LoVo (cell line): Measurements from ENCODE around the gene EGFL6.
"Not testable (repeated sequence)": the region's sequence is repeated elsewhere in the genome, so short reads cannot be mapped to it uniquely, and the experiment has no call there.

Experiments used
- DNase-seq: peaks from one replicate; pipeline ENCODE4 v3.0.0-alpha.2; 2016; ENCODE audit warnings: low spot score

Gene EGFL6

DNA sequence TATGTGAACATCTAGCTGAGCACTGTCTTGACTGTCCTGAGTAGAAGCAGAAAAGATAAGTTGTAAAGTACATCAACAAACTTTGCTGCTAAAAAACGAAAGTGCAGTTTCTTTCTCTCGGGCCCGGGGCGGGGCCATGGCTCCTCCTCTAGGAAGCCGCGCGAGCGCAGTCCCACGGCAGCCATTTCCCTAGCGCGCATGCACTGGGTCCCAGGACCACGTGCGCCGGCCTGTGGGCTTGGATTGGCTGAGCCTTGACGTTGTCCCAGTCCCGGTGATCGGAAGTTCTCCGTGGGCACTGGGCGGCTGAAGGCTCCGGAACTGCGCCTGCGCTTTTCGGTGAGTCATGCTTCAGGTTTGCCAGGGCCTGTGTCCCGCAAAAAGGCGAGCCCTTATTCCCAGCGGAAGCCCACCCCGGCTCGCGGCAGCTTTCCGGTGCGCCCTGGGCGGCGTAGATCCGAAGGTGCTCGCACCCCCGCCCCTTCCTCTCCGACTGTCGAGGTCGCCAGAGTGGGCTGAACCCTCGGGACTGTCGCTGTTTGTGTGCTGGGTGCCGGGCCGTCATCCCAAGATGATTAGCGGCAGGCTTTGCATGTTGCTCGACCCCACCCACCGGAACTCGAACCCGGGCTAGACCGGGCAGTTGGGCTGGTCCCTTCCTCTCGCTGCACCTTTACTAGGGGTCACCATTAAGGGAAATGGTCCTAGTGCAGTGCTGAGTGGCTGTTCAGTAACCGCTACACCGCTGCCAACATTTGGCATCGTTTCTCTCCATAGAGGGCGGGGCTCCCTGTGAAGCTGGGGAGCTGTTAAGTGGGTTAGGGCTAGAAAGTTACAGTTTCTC lies 83.7 kb downstream of the EGFL6 start, which contains the start of gene TCEANC:
Gene TCEANC, plus strand, starts transcription at position 292 of the 844 bp plus-strand sequence. CDS start 9,368 bp downstream, outside the sequence.
- peak; percentile 87 for DNase-seq

DNA sequence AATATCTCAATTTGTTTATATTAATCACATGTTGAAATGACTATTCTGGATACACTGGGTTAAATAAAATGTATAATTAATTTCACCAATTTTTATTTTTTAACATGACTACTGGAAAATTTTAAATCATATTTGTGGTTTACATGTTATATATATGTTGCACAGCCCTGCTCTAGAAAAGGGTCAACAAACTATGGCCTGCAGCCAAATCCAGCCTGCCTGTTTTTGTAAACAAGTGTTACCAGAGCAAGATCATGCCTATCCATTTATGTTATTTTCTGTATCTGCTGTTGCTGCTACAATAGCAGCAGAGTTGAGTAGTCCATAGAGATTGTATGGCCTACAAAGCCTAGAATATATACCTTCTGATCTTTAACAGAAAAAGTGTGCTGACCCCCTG lies 84.7 kb downstream of the EGFL6 start:
- DNase-seq: no peak

GRCh38 chrX:13655674-13656073 lies 86.3 kb downstream of the EGFL6 start:
- no peak for DNase-seq

- peak; percentile 41 for DNase-seq
These were observed 89.2 kb downstream of the EGFL6 start for GRCh38 chrX:13658602-13659001.

- no peak for DNase-seq
These were observed 89.7 kb downstream of the EGFL6 start for GRCh38 chrX:13659063-13659462.

DNA sequence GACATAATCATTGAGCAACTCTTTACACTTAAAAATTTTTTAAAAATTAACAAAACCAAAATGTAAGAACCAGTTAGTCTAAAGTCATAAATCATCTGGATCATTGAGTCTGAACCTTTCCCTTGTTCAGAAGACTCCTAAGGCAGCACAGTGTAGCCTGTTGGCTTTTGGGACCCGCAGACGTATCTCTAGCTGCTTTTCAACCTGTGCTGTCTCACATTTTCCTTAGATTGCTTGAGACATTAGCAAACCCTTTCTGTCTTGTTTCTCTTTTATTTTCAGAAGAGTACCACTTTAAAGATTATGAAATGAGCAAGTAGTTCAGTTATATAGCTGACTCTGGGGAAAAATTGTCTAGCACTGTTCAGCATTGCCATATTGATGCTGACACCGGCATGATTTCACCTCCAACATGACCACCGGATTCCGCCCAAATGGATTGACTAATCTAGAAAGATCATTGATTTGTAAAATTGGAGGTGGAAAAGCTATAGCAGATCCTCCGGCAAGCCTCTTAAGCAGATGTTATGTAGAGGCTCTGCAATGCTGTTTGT lies 92.4 kb downstream of the EGFL6 start:
- no peak for DNase-seq

GRCh38 chrX:13662355-13662791 lies 93.0 kb downstream of the EGFL6 start:
- DNase-seq: no peak

- DNase-seq: no peak
These were observed 94.6 kb downstream of the EGFL6 start for GRCh38 chrX:13664020-13664419.

GRCh38 chrX:13666836-13667235 lies 97.4 kb downstream of the EGFL6 start:
- no peak for DNase-seq

DNA sequence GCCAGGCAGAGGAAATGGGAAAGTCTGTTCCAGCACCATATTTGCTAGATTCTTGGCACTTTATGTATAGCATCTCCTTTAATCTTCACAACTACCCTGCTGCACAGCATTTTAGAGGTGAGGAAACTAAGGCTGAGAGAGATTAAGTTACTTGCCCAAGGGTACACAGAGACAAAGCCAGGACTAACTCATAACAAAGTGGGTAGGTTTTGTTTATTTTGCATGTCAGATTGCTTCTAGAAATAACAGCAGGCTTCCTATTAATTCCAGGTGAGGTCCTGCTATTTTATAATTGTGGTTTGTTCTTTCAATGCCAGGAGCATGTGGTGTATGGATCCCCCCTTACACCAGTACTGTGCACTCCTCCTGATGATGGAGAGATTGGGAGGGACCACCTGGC lies 98.5 kb downstream of the EGFL6 start:
- no peak for DNase-seq

DNA sequence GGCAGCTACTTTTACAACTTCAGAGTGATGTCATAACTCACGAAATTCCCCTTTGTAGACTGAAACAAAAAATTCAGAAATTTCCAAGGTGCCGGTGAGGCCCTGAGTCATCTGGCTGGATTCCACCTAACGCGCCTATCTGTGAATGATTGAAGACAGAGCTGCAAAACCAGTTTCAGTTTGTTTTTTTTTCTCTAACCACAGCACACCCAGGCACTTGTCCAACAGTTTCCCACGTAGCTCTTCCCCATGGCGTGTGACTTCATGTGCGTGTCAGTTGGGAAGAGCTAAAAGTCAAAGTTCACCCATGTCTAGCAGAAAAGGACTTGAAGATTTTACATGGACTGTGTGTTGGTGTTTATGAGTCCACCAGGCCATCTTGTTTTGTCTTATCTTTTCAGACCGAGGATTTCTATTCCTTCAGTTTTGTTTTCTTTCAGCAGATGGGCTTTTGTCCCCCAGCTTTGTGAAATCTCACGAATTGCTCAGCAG lies 99.9 kb downstream of the EGFL6 start:
- peak; percentile 85 for DNase-seq

DNA sequence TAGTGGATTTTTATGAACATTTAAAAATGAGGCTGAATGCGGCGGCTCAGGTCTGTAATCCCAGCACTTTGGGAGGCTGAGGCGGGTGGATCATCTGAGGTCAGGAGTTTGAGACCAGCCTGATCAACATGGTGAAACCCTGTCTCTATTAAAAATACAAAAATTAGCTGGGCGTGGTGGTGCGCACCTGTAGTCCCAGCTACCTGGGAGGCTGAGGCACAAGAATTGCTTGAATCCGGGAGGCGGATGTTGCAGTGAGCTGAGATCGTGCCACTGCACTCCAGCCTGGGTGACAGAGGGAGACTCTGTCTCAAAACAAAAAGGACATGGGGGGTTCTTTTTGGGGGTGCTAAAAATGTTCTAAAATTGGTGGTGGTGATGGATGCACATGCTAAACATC lies 100.4 kb downstream of the EGFL6 start:
- not testable (repeated sequence) for DNase-seq

DNA sequence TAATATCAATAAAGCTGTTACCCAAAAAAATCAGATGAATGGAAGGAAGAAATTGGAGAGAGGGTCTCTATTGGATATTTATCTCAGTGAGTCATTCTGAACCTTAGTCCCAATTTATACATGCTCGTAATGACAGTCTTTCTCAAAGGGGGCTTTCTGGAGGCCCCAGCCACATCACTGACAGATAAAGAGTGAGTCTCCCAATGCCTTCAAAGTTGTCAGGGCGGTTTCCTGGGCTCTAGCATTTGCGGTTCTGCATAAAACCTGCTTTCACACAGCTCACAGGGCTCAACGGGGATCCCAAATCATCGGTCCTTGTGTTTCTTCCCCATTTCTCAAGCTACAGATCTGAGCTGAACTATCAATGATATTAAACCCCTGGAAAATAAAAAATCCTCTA lies 100.8 kb downstream of the EGFL6 start:
- no peak for DNase-seq

DNA sequence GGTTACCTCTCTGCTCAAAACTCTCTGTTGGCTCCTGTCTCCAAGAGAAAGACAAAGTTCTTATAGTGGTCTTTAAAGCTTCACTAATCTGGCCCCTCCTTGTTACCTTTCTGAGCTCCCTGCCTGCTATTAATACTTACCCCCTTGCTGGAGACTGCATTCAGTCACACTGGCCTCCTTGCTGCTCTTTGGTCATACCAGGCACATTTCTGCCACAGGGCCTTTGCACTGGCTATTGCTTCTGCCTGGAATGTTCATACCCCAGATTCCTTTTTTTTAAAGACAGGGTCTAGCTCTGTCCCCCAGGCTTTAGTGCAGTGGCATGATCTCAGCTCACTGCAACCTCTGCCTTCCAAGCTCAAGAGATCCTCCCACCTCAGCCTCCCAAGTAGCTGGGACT lies 103.6 kb downstream of the EGFL6 start:
- DNase-seq: no peak

DNA sequence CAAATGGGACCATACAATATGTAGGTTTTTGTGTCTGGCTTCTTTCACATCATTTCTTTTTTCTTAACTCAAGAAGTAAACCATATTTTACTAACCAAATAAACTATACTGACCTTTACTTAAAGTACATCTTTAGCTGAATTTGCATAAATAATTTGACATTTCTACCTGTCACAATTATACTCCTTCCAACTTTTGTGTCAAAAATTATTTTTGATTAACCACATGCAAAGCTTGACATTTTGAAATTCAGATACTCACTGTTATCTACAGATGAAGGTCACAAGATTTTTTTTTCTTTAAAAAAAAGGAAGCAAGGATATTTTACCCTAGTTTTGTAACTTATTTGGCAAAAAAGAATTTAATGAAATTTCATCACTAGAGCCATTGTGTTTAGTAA lies 107.5 kb downstream of the EGFL6 start:
- no peak for DNase-seq

- DNase-seq: not testable (repeated sequence)
These were observed 110.3 kb downstream of the EGFL6 start for GRCh38 chrX:13679700-13680099.

- DNase-seq: no peak
These were observed 112.2 kb downstream of the EGFL6 start for GRCh38 chrX:13681595-13681994.
